Stimulated activated CD4-positive, alpha-beta T cell treated with anti-CD3 and anti-CD28 coated beads, Interleukin-2, amount 100 ng/mL, for 48 hours (primary cell): ENCODE results near the gene STKLD1.
"Not testable (repeated sequence)": the region's sequence is repeated elsewhere in the genome, so short reads cannot be mapped to it uniquely, and the experiment has no call there.

Source experiments
- DNase-seq, 2 donors: peaks; one replicate each; pipeline ENCODE4 v3.0.0-alpha.2; 2020

The STKLD1 gene

DNA sequence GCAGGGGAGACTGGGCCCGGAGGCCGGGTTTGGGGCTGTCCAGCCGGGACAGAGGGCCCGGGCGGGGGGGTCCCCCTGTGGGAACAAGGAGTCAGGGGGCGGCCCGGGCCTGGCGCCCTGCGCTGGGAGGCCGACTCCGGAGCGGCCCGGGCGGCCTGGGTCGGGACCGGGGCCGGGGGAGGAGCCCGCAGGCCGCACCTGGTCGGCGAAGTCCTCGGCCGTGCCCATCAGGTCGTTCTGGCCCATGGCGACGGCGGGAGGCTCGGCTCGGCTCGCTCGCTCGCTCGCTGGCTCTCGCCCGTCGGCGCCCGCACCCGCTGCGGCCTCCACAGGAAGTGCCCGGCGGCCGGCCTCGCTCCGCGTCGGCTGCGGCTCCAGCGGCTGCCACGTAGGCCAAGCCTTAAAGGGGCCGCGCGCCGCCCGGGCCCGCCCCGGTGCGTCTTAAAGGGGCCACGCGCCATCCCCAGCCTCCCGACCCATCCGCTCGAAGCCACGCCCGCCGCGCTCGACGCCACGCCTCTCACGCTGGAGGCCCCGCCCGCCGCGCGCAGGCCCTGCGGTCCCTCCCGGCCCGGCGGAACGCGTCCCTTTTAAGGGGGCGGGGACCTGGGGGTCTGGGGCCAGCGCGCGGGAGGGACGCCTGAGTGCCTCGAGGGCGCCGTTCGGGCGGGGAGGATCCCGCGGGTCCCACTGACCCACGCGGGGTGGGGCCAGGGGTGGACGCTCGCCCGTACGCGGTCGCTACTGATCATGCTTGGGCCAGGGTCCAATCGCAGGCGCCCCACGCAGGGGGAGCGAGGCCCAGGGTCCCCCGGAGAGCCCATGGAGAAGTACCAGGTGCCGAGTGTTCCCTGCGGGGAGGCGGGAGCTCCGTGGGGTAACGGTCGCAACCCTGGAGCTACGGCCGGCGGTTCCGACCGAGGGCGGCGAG is at the start of gene STKLD1, which contains the start of gene SURF4:
STKLD1 (plus strand) TSS at position 643 of the 931 bp plus-strand sequence; CDS start at position 751, 108 bp downstream.
SURF4 (minus strand) TSS at position 337 of the 931 bp plus-strand sequence; CDS start at position 246, 91 bp downstream.
- peak; percentile 95 to 98 for DNase-seq

DNA sequence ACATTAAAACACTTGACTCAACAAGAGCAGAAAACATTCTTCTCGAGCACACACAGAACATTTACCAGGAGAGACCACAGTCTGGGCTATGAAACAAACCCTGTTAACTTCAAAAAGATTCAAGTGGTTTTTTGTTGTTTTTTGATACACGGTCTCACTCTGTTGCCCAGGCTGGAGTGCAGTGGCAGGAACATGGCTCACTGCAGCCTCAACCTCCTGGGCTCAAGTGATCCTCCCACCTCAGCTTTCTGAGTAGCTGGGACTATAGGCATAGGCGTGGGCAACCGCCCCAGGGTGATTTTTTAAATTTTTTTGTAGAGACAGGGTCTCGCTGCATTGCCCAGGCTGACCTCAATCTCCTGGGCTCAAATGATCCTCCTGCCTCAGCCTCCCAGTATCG is 49.1 kb upstream of the STKLD1 start:
- not testable (repeated sequence) for DNase-seq

DNA sequence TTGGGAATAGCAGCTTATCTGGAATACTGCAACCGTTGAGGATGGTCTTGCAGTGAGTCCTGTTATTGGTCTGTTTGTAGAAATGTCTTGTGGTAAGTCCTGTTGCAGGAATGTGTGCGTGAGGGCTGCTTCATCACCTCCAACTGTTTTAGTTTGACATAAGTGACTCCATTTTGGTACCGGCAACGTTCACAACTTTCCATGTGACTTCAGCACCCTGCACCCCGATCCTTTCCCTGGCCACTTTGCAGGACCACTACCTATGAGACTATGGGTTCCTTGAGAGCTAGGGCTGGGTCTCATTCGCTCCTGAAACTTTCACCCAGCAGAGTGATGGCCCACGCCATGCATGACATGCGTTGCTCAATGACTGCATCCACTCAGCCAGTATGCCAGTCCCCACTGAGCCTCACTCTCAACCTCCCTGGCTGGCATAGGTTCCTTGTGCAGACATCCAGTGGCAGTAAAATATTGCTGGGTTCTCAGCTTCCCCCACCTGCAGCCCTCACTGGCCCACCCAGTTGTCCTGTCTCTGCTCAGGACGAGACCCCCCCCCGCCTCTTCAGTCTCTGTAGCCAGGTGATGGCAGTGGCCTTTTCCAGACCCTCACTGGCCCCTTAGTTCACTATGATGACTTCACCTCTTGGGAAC is 48.2 kb upstream of the STKLD1 start:
- DNase-seq: no peak

DNA sequence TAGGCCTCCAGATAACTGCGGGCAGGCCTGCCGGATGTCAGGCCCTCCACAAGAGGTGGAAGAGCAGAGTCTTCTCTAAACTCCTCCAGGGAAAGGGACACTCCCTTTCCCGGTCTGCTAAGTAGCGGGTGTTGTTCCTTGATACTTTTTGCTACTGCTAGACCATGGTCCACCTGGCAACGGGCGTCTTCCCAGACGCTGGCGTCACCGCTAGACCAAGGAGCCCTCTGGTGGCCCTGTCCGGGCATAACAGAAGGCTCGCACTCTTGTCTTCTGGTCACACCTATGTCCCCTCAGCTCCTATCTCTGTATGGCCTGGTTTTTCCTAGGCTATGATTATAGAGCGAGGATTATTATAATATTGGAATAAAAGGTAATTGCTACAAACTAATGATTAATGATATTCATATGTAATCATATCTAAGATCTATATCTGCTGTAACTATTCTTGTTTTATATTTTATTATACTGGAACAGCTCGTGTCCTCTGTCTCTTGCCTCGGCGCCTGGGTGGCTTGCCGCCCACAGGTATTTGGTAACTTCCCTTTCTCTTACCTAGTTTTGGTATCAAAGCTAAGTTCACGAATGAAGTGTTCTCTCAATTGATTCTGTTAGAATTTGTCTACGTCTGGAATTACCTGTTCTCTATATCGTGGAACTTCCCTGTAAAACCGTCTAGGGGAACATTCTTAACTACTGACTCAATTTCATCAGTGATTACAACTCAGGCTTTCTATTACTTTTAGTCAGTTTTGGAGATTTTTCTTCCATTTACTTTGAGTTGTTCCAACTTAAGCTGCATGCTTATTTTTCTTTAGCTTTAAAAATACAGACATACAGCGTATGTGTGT is 46.6 kb upstream of the STKLD1 start:
- not testable (repeated sequence) for DNase-seq

DNA sequence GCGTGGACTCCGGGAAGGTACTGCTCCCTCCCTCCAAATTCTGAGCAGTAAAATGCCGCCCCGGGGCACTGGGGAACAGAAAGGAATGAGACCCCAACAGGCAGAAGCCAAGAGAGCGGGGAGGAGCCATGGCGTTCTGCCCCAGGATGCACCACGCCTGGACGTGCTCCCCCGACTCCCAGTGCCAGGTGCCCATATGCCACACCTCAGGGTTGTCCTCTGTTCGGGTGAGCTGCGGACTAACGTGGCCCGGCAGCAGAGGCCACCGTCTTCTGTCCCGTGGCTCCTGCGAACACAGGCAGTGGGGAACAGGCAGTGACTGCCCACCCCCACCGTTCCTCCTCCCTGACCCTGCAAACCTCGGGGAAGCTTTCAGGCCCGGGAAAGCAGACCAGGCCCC is 44.9 kb upstream of the STKLD1 start:
- no peak for DNase-seq

DNA sequence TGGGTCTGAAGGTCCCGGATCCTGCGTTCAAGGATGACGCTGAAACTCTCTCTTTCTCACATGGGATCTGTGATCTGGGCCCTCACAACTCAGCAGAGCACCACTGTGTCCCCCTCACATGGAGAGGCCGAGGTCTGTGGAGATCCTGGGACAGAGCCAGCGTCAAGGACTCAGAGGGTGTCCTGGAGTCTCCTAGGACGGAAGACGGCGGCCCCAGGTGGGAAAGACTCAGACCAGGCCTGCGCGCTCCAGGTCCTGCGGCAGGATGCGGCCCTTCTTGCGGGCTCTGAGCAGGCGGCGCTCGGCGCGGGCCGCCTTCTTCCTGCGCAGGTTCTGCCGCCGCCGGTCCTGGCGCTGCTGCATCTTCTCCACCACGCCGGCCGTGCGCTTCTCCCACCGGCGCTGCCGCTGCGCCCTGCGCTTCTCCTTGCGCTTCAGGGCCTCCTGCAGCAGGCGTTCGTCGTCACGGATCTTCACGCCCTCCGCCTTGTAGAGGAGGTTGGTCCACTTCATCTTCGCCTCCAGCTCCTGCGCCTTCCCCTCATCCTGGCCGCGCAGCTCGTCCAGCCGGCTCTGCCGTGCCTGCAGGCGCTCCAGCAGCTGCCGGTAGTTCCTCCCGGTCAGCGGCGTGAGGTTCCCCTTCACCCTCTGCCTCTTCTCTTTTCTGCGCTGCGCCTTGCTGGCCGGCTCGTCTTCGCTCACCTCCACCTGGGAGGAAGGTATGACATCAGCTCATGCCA is 44.4 kb upstream of the STKLD1 start:
- no peak for DNase-seq

DNA sequence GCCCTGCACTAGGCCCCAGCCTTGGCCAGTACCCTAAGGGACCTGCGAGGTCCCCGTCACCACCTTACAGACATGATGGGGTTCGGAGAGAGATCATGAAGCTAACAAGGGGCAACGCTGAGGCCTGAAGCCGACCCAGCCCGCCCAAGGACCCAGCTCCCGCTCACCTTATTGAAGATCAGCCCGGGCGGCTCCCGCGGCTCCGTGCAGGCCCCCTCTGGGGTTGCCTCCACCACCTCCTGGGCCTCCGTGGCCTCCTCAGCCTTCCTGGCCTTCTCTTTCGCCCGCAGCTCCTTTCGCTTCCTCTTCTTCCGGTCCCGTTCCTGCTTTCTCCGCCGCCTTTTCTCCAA is 43.8 kb upstream of the STKLD1 start:
- DNase-seq: no peak

DNA sequence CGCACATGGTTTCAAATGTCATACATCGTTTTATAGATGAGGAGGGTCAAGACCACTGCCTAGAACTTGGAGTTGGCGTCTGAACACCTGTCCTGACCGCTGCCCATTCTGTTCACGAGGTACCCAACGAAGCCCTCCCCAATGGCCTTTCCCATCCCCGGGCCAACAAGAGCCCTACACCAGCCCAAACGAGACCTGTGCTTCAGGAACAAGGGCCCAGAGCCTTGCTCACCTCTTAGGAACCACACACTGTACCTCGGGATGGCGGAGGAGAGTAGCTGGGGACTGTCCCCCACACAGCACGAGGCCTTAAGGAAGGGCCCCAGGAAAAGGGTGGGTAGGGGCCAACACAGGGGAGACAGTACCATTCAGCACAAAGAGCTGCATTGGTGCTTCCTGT is 43.2 kb upstream of the STKLD1 start:
- no peak for DNase-seq

DNA sequence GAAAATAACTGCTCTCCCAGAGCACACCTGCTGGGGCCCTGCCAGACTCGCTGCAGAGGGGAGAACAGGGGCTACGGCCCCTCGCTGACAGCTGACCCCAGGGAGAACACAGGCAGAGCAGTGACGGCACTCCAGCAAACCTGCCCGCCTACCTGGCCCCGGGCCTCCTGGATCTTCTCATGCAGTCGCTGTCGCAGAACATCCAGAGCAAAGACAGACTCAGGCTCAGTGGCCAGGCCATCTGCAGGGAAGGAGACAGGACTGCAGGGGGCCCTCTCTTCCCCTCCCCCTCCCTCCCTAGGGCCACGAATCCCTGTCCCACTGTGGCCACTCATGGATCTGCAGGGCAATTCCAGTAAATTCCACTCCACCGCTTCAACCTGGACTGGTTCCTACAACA is 42.6 kb upstream of the STKLD1 start:
- DNase-seq: no peak

DNA sequence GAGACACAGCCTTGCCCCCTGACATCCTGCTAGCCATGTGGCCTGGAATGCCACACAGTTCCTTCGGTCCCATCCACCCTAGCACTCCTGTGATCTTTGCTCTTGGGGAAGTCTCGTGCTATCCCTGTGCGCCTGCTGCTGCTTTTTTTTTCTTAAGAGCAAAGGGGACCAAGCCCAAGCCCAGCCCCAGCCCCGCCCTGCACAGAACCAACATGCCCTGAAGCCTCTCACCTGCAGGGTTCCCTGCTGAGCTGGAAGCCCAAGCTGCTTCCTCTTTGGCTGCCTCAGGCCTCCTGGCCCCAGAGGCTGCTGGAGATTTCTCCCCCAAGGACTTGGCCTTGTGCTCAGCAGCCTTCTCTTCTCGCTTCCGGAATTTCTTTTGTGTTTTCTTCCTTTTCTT is 42.0 kb upstream of the STKLD1 start:
- no peak for DNase-seq

DNA sequence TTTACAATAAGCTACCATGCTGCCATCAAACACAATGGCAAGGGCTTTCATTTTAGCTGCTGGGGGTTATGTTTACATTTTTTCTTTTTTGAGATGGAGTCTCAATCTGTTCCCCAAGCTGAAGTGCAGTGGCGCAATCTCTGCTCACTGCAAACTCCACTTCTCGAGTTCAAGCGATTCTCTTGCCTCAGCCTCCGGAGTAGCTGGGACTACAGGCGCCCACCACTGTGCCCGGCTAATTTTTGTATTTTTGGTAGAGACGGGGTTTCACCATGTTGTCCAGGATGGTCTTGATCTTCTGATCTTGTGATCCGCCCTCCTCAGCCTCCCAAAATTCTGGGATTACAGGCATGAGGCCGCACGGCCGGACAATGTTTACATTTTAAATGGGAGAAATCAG is 41.3 kb upstream of the STKLD1 start:
- DNase-seq: not testable (repeated sequence)

DNA sequence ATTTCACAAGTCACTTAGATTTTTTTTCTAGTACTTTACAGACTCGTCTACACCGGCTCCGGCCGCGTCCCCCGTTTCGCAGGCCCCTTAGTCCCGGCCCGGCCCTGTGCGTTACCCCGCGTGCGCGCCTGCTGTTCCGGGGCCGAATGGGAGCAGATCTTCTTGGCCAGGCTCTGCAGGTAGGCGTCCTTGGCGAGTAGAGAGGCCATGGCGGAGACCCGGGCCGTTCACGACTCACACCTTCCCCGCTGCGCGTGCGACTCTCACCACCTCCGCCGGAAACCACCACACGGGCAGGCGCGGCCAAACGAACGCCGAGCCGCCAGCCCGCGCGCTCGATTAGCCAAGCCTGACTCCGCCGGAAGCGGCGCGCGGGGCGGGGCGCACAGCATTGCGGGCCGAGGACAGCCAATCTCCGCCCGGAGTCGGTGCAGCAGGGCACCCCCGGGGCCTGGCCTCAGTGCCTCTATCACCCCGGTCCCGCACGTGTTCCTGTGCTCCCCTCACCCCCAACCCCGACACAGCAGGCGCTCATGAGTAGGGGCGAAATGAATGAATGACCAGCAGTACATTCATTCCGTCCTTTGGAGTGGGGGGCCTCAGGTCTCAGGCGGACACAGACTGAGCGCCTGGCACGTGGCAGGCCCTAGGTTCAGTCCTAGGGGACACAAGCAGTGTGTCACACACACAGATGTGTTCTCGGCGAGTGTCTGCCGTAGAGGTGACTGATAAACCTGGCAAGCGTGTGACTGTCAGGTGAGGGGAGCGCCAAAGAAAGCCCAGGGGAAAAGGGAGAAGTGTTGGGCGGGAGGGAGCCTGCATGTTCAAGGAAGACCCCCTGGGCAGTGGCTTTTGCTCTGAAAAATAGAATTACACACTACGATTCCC is 40.0 kb upstream of the STKLD1 start, which contains the start of gene SURF6:
SURF6 (minus strand) TSS at position 265 of the 888 bp plus-strand sequence; CDS start at position 209, 56 bp downstream.
- peak; percentile 92 to 94 for DNase-seq

DNA sequence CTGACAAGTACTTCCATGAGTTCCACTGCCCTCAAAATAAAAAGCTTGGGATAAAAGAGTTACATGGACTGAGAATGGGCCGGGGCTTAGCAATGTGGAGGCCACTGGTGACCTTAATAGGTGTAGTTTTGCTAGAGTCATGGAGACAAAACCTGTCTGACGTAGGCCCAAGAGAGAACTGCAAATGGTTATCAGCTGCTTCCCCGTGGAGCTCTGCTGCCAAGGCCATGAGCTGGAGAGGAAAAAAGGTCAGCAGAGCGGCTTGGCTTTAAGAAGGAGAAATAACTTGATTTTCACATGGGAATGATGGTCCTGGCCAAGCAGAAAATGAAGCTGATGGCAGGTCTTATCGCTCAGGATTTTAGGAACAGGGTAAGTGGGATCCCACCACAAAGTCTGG is 36.5 kb upstream of the STKLD1 start:
- DNase-seq: no peak

DNA sequence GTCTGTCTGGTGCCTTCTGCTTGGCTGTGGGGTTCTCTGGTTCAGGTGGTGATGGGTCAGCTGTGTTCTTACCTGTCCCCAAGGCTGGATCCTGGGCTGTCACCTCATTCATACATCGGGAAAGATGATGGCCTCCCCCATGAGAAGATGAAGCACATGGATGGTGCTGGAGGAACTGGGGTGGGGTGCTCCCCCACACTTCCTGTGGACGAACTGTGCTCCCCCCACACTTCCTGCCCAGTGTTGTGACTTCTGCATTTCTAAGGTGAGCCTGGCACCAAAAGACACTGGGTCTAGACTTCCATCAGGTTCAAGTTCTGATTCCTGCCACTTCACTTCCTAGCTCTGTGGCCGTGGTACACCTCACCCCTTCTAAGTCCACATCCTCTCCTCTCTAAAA is 35.9 kb upstream of the STKLD1 start:
- DNase-seq: no peak

DNA sequence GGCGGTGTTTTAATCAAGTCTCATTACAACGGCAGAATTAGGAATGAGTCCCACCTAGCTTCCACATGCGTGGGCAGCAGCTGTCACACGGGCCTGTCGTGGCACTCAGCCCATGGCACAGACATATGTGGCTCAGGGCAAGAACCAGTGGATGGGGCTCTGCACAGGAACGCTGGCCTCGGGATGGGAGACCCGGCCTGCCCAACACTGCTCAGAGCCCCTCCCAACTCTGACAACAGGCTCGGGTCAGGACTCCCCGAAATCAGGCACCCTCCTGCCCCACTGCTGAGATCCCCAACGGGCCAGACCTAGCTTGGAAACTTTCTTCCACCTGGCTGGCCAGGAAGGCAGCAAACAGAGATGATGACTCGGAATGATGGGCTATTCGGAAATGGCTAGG is 35.2 kb upstream of the STKLD1 start:
- DNase-seq: no peak

DNA sequence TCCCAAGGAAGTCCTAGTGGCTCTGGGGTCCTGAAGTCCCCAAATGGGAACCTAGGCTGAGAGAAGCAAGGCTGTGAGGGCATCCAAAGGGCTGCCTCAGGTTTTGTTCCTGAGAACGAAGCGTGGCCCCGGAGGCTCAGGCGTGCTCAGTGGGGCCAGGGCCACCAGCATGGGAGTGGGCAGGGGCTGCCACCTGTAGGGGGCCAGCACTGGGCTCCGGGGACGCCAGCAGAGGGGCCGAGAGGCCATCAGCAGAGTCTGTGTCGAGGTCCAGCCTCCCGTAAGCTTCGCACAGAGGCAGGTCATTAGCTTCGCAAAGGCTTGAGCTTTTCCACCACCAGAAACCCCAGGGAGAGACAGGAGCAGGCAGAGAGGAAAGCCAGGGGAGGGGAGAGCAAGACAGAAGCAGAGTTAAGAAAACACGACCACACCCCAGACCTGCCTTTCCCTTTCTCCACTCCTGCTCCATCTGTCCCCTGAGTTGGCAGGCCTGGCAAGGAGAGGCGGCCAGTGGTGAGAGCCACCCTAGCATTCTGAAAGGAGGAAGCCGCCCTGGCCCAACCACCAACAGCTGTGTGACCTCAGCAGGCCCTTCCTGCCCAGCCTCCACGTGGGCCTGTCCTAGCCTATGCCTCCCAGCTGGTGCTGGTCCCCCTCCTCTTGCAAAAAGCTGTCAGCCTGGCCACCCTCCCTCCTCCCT is 34.6 kb upstream of the STKLD1 start:
- no peak for DNase-seq

DNA sequence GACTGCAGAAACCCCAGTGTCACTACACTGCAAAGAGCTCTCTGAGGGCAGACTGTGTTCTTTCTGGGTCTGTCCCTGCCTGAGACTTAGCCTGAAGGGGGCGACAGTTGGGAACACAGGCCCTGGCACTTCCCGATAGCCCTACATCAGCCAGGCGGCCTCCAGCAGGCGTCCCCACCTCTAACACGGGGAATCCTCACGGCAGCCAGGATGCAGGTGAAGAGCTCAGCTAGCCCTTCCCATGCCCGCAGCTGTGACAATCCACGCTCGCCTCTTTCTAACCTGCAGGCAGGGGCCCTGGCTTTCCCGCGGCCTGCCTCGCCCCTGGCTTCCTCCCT is 34.1 kb upstream of the STKLD1 start:
- no peak for DNase-seq

DNA sequence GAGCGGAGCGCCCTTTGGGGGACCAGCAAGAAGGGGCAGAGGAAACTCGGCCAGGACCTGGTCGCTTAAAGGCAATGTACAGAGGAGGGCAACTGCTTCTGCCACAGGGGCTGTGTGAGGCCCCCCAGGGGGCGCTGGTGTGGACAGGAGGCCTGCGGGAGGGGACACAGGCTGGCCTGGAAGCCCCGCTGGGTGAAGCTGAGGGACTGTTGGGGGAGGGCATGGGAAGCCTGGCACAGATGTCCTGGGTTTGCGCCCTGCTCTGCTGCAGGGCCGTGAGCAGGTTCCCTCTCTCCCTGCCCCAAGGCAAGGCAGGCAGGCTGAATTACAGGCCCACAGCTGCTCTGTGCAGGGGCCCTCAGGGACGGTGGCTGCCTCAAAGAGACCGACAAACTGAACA is 33.6 kb upstream of the STKLD1 start:
- DNase-seq: no peak

DNA sequence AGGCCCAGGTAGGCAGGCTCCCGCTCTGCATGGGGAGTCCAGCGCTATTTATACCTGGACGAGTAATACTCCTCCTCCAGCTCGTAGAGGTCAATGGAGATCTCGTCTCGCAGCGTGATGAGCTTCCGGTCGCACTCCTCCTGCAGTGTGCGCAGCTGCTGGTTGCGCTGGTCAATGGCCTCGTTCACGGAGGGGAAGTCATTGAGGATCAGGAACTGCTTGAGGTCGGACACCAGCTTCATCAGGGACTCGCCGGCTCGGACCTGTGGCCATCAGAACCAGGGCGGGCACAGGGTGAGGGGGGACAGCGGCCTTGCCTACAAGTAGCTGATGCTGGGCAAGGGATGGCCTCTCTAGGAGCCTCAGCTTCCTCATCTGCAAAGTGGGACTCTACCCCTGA is 32.1 kb upstream of the STKLD1 start:
- DNase-seq: no peak

DNA sequence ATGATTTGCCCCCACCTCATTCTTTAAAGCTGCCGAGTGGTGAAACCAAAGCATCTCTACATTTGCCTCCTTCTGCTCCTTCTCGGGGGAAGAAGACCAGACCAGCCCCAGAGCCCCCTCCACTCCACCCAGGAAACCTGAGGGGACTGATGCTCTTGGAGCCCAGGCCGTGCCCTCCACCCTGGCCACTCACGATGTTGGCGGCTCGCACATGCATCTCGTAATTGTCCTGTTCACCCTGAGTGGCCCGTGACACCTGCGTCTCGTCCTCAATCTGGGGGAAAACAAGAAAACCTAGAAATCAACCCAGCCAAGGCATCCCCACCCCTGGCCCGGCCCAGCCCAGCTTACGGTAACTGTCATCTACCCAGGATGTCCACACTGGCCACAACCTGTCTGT is 31.2 kb upstream of the STKLD1 start:
- no peak for DNase-seq

DNA sequence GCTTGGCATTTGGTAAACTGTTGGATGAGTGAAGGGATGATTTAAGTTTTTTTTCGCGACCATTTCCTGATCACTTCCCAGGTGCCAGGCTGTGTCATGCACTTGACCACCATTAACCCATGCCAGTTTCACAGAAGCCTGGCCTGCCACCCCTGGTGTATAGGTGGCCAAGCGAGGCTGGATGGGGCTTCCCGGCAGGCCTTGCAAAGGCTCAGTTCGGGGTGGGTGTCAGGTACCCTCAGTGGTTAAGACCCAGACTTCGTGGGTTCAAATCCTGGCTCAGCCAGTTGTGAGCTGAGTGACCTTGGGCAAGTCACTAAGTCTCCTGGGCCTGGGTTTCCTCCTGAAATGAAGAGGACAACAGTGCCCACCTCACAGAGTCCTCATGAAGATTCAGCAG is 30.6 kb upstream of the STKLD1 start:
- DNase-seq: no peak
